Measurements from ENCODE around the gene IP6K1.

Gene IP6K1

DNA sequence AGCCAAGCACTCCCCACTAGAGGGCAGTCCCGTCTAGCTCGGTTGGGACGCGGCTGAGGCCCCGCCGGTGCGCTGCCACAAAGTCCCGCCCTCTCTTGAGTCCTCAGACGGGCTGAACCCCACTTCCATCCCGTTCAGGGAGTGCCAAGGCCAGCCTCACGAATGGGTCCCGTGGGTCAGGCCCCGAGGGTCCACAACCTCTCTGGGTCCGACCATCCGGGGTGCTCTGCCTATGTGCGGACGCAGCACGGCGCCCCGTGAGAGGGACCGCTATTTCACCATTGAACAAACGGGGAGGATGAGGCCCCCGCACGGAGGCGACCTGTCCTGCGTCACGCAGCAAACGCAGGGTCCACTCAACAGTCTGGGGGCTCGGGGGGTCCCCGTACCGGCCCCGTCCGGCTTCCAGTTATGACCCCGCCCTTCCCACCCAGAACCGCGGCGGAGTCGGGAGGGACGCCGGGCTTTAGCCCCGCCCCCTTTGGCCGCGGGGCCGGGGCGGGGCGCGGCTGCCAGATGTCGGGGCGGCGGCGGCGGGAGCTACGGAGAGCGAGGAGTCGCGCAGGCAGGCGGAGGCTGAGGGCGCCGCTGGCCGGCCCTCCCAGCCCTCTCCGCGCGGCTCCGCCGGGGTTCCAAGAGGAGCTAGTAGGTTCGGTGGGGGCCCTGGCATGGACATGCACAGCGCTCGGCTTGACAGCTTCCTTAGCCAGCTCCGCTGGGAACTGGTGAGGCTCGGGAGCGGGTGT is 16.6 kb upstream of the IP6K1 start, which contains the start of gene INKA1:
Gene INKA1 (plus strand): TSS at position 543 of the 746 bp plus-strand sequence. CDS start 132 bp downstream, at position 675.
- H3K4me3 ChIP-seq (ENCODE audit: low read depth, low read length): peak within 1 kb of the TSS; percentile 72
- in situ Hi-C loops (cut with HindIII; ENCODE audit: low sequenced_read_pairs): no loop called here
- peak; percentile 85 for TF ChIP-seq CTCF (IDR thresholded peaks at IDR 0.05; ENCODE audit: low read depth, low read length, missing control alignments)

GRCh38 chr3:49801160-49801559 is 14.8 kb upstream of the IP6K1 start:
- no peak overlapping the region for H3K4me3 ChIP-seq (ENCODE audit: low read depth, low read length)
- no peak for DNase-seq (ENCODE audit: low read depth)
- TF ChIP-seq CTCF (IDR thresholded peaks at IDR 0.05; ENCODE audit: low read depth, low read length, missing control alignments): no peak
- in situ Hi-C loops (cut with HindIII; ENCODE audit: low sequenced_read_pairs): no loop called here

More for the DNA sequence above, 16.6 kb upstream of the IP6K1 start, which contains the start of gene INKA1:
- DNase-seq (ENCODE audit: low read depth): peak; percentile 53

DNA sequence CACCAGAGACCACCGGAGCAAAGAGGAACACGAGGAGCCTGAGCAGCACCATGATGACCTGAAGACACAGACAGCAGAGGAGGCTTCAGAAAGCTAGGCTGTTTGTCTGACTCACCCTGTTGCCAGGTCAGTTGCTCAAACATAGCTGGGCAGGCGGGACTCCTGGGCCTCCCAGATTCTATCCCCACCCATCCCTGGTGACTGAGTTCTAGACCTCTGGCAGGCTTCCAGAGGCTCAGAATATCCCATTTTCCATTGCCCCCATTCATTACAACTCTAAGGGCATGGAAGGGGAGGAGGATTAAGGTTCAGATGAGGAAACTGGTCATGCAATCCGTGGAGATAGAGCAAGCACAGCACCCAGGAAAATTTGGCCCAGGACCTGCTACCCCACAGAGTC is 13.4 kb upstream of the IP6K1 start, which contains the start of gene CDHR4:
Gene CDHR4 (minus strand): TSS at position 113 of the 400 bp plus-strand sequence. CDS start 61 bp downstream, at position 52.
- no peak for TF ChIP-seq CTCF (IDR thresholded peaks at IDR 0.05; ENCODE audit: low read depth, low read length, missing control alignments)
- H3K4me3 ChIP-seq (ENCODE audit: low read depth, low read length): no peak within 1 kb of the TSS
- in situ Hi-C loops (cut with HindIII; ENCODE audit: low sequenced_read_pairs): no loop called here
- DNase-seq (ENCODE audit: low read depth): no peak

DNA sequence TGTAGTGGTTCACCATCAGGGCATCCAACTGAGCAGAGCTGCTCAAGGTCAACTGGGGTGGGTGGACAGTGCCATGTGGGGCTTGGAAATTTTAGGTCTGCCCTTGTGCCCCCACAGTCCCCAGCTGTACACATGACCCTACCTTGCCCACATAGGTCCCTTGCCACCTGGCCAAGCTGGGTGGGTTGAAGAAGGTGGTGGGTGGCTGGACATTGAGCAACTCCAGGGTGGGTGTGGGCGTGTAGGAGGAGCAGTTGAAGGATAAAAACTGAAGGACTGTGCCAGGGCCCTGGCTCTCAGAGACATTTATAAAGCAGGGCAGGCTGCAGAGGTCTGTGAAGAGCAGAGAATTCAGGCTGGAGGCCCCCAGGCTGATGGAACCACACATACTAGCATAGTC is 12.8 kb upstream of the IP6K1 start:
- in situ Hi-C loops (cut with HindIII; ENCODE audit: low sequenced_read_pairs): no loop called here
- TF ChIP-seq CTCF (IDR thresholded peaks at IDR 0.05; ENCODE audit: low read depth, low read length, missing control alignments): no peak
- H3K4me3 ChIP-seq (ENCODE audit: low read depth, low read length): no peak overlapping the region
- DNase-seq (ENCODE audit: low read depth): no peak

GRCh38 chr3:49794926-49795905 is 8.9 kb upstream of the IP6K1 start:
- in situ Hi-C loops (cut with HindIII; ENCODE audit: low sequenced_read_pairs): no loop called here
- no peak for TF ChIP-seq CTCF (IDR thresholded peaks at IDR 0.05; ENCODE audit: low read depth, low read length, missing control alignments)
- H3K4me3 ChIP-seq (ENCODE audit: low read depth, low read length): no peak overlapping the region
- DNase-seq (ENCODE audit: low read depth): no peak

- no peak for TF ChIP-seq CTCF (IDR thresholded peaks at IDR 0.05; ENCODE audit: low read depth, low read length, missing control alignments)
- DNase-seq (ENCODE audit: low read depth): no peak
- in situ Hi-C loops (cut with HindIII; ENCODE audit: low sequenced_read_pairs): no loop called here
Measured at GRCh38 chr3:49794431-49794830, 8.1 kb upstream of the IP6K1 start.

More at GRCh38 chr3:49794431-49794830, 8.1 kb upstream of the IP6K1 start:
- no peak overlapping the region for H3K4me3 ChIP-seq (ENCODE audit: low read depth, low read length)
